Breast epithelium (tissue), 3 donors: ENCODE measurements around the gene GALNT16.

Experiments used
- POLR2A ChIP-seq: fragments of 450-650 bp; IDR thresholded peaks from one replicate; pipeline ENCODE4 v1.6.1; 2016; ENCODE audit warnings: antibody characterized with exemption, mild to moderate bottlenecking, moderate library complexity
- POLR2AphosphoS5 ChIP-seq, 3 donors: sonication (generic); formaldehyde crosslinking; IDR thresholded peaks; one replicate each; pipeline ENCODE4 v1.6.1; 2017; ENCODE audit warnings: antibody characterized with exemption in 3 of 3
- TF ChIP-seq, protein P1 (sequence below), 3 donors: fragments of 450-650 bp; IDR thresholded peaks; one replicate each; pipeline ENCODE4 v1.5.1; 2016 to 2017; ENCODE audit warnings: antibody characterized with exemption in 3 of 3, mild to moderate bottlenecking in 3 of 3, moderate library complexity in 3 of 3

DNA sequence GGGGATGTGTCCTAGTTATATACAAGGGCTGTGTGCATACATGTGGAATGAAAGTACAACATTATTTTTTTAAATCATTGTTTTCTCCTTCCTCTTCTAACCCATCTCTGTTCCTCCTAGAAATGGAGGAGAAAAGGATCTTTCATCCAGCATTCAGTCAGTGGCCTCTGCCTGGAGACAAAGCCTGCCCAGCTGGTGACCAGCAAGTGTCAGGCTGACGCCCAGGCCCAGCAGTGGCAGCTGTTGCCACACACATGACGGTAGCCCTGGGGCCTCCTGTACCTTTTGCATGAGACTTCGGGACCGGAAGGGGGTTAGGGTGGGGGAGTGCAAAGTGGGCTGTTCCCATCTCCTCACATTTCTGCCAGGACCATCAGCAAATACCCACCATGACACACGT is 92.0 kb downstream of the GALNT16 start:
- TF ChIP-seq, protein P1, sequence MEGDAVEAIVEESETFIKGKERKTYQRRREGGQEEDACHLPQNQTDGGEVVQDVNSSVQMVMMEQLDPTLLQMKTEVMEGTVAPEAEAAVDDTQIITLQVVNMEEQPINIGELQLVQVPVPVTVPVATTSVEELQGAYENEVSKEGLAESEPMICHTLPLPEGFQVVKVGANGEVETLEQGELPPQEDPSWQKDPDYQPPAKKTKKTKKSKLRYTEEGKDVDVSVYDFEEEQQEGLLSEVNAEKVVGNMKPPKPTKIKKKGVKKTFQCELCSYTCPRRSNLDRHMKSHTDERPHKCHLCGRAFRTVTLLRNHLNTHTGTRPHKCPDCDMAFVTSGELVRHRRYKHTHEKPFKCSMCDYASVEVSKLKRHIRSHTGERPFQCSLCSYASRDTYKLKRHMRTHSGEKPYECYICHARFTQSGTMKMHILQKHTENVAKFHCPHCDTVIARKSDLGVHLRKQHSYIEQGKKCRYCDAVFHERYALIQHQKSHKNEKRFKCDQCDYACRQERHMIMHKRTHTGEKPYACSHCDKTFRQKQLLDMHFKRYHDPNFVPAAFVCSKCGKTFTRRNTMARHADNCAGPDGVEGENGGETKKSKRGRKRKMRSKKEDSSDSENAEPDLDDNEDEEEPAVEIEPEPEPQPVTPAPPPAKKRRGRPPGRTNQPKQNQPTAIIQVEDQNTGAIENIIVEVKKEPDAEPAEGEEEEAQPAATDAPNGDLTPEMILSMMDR (IDR thresholded peaks at IDR 0.05) = no peak
- no peak for TF ChIP-seq POLR2A
- no peak for TF ChIP-seq POLR2AphosphoS5 (IDR thresholded peaks at IDR 0.05)
